Central memory CD8-positive, alpha-beta T cell (primary cell): ENCODE measurements around the gene IPCEF1.
"Not testable (repeated sequence)": the region's sequence is repeated elsewhere in the genome, so short reads cannot be mapped to it uniquely, and the experiment has no call there.

Source experiments
- ATAC-seq: fragments of 150-1000 bp; cut with Tn5 transposase; replicated peaks from 2 replicates; pipeline ENCODE4 v1.10.0; 2022; ENCODE audit warnings: mild to moderate bottlenecking, moderate FRiP score, moderate number of reproducible peaks; ENCODE audit not compliant: poor library complexity, severe bottlenecking; ENCODE audit errors: extremely low read depth
- DNase-seq, 2 donors: peaks; one replicate each; pipeline ENCODE4 v3.0.0; 2021; ENCODE audit warnings: low spot score in 2 of 2
- H3K27ac Mint-ChIP-seq: one replicate; pipeline ENCODE4 v1.8.0; 2022; ENCODE audit warnings: low read depth, mild to moderate bottlenecking, moderate library complexity, mixed read lengths
- H3K27me3 Mint-ChIP-seq: one replicate; pipeline ENCODE4 v1.8.0; 2022; ENCODE audit warnings: mixed read lengths
- H3K36me3 Mint-ChIP-seq: one replicate; pipeline ENCODE4 v1.8.0; 2022; ENCODE audit warnings: mild to moderate bottlenecking, moderate library complexity, mixed read lengths; ENCODE audit not compliant: insufficient read depth
- H3K4me1 Mint-ChIP-seq: one replicate; pipeline ENCODE4 v1.8.0; 2022; ENCODE audit warnings: mixed read lengths
- H3K4me3 Mint-ChIP-seq: one replicate; pipeline ENCODE4 v1.8.0; 2022; ENCODE audit warnings: mild to moderate bottlenecking, moderate library complexity, mixed read lengths
- H3K9me3 Mint-ChIP-seq: one replicate; pipeline ENCODE4 v1.8.0; 2022; ENCODE audit warnings: mixed read lengths

The IPCEF1 gene

DNA sequence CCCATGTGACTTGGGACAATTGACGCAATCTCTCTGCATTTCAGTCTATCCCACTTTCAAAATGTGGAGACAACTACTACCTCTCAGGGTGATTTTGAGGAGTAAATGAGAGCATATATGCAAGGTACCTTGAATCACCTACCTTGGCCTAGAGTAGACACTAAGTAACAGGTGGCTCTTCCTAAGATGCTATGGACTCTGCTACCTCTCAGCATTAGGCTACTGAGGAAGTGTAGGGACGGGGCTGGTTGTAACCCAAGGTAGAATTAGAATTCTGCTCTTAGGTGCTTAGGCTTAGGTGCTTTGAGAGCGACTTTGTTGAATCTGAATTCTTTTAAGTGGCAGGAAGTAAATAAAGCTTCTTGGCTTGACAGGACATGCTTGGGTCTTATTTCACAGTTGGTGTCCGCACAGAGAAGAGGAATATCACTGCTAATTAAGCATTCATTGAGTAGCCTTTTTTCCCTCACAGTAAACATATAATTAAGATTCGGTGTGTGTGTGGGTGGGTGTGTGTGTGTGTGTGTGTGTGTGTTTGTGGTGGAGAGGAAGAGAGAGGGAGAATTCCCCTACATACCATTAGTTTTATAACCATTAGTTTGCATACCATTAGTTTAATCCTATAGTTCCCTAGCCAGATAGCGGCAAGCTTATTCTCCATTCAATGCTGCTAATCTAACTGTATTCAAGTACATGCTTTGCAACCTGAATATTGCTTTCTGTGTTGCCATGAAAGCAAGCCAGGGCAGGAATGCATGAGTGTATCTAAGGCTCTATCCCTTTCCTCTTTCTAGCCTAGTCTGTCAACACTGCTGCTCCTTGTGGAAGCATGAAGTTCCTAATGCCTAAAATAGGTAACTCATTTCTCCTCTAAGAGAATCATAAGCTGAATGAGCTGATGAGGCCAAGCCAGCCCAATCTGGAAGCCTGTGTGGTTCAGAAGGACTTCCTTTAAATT is 112.5 kb downstream of the IPCEF1 start:
- H3K9me3 Mint-ChIP-seq: no peaks in the 10 kb centered on the region
- H3K4me3 Mint-ChIP-seq: peak overlapping the region; percentile 93
- H3K27ac Mint-ChIP-seq: peak overlapping the region; percentile 90
- no peak for DNase-seq
- H3K36me3 Mint-ChIP-seq: peaks cover 21% of the 10 kb centered on the region
- ATAC-seq: no peak
- peaks cover 86% of the 10 kb centered on the region for H3K4me1 Mint-ChIP-seq
- H3K27me3 Mint-ChIP-seq: no peaks in the 10 kb centered on the region

DNA sequence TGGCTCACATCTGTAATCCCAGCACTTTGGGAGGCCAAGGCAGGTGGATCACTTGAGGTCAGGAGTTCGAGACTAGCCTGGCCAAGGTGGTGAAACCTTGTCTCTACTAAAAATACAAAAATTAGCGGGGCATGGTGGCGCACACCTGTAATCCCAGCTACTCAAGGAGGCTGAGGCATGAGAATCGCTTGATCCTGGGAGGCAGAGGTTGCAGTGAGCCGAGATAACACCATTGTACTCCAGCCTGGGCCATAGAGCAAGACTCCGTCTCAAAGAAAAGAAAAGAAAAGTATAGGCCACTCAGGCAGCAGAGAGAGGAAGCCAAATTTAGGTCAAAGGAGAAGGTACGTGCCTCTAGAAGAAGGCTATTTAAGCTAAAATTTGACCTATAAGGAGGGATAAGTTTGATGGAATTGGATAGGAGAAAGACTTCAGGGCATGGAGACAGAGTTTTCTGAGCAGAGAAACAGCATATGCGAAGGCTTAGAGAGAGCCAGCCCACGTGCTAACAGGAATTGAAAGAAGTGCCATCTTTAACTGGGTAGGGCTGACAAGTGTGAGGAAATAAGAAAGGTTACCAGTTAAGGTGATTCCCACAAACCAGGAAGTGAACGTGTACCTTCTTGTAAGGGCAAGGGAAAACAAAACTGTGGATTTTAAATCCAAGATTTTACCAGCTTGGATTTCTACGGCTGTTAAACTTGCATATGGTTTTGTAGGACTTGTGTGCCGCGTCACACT is 113.8 kb downstream of the IPCEF1 start:
- no peak for DNase-seq
- no peaks in the 10 kb centered on the region for H3K27me3 Mint-ChIP-seq
- H3K36me3 Mint-ChIP-seq: peaks cover 19% of the 10 kb centered on the region
- H3K4me3 Mint-ChIP-seq: peak overlapping the region; percentile 93
- peaks cover 85% of the 10 kb centered on the region for H3K4me1 Mint-ChIP-seq
- H3K27ac Mint-ChIP-seq: peak overlapping the region; percentile 90
- ATAC-seq: no peak
- no peaks in the 10 kb centered on the region for H3K9me3 Mint-ChIP-seq

DNA sequence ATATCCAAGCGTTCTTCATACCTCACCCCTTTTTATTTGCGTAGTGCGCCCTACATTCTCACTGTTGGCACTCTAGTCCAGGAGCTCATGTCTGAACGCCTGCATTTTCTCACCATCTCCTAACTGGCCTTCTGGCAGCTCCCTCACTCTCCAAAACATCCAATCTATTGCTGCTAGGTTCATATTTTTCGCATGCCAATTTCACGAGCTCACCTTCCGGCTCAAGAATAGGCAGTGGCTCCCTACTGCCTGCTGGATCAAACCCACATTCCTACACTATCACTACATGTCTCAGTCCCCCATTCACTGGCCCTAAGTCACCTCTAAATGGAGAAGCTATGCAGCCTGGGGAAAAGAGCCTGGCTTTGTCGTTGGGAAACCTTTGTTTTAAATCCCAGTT is 115.0 kb downstream of the IPCEF1 start:
- no peak for ATAC-seq

DNA sequence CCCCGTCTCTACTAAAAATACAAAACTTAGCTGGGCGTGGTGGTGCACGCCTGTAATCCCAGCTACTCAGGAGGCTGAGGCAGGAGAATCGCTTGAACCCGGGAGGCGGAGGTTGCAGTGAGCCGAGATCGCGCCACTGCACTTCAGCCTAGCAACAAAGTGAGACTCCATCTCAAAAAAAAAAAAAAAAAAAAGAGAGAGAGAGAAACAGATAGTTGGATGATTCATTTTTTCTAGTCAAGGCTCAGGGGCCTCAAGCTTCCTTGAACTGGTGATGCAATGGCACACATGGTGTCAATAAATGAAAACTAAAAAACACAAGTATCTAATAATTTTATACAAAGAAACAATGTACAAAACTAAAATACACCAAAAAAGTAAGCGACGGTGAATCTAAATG is 115.5 kb downstream of the IPCEF1 start:
- H3K4me3 Mint-ChIP-seq: not testable (repeated sequence)

More for the DNA sequence above, 115.0 kb downstream of the IPCEF1 start:
- Mint-ChIP-seq H3K27ac (peak overlapping the region; percentile 2), H3K9me3 (no peaks in the 10 kb centered on the region), H3K27me3 (no peaks in the 10 kb centered on the region), H3K4me3 (peak overlapping the region; percentile 93), H3K4me1 (peaks cover 84% of the 10 kb centered on the region), H3K36me3 (peaks cover 17% of the 10 kb centered on the region)
- DNase-seq: no peak

DNA sequence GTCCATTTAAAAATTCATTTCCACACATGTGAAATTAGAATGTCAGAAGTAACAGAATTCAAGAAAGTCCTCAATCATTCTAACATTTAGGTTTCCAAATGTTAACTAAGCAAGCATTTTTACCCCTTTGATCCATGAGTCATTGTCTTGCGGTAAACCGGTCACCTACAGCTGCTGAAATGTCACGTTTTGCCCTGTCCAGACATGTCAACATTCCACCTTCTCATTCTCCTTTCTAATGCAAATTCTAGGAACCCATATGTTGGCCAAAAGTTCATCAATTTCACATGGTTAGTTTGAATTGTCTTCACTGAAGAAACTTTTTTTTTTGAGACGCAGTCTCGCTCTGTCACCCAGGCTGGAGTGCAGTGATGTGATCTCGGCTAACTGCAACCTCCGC is 117.2 kb downstream of the IPCEF1 start:
- Mint-ChIP-seq H3K4me1 (peaks cover 83% of the 10 kb centered on the region), H3K27ac (no peak overlapping the region), H3K4me3 (no peak overlapping the region), H3K36me3 (peaks cover 17% of the 10 kb centered on the region), H3K27me3 (no peaks in the 10 kb centered on the region), H3K9me3 (no peaks in the 10 kb centered on the region)
- ATAC-seq: peak; percentile 31
- DNase-seq: no peak

More for the DNA sequence above, 115.5 kb downstream of the IPCEF1 start:
- not testable (repeated sequence) for H3K27me3 Mint-ChIP-seq, ATAC-seq, H3K9me3 Mint-ChIP-seq, DNase-seq
- peaks cover 17% of the 10 kb centered on the region for H3K36me3 Mint-ChIP-seq
- H3K27ac Mint-ChIP-seq: peak overlapping the region; percentile 33
- H3K4me1 Mint-ChIP-seq: peaks cover 84% of the 10 kb centered on the region

DNA sequence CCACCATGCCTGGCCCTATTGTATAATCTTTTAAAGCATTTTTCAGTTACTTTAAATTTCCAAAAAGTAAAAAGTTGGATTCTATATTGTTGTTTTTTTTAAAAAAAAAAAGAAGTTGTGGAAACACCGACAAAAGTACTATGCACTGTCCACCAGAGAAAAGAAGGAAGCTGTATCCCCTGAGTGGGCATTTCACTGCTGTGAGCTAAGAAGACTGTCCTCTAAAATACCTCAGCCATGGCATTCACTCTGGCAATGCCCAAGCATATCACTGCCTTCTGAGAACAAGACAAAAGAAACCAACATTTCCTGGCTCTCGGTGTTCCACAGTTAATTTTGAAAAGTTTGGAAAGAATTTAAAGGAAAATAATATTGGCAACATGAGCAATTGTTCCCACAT is 117.8 kb downstream of the IPCEF1 start:
- H3K4me1 Mint-ChIP-seq: peaks cover 83% of the 10 kb centered on the region
- no peak overlapping the region for H3K27ac Mint-ChIP-seq
- no peaks in the 10 kb centered on the region for H3K27me3 Mint-ChIP-seq
- DNase-seq: no peak
- H3K9me3 Mint-ChIP-seq: no peaks in the 10 kb centered on the region
- H3K36me3 Mint-ChIP-seq: peaks cover 15% of the 10 kb centered on the region
- no peak overlapping the region for H3K4me3 Mint-ChIP-seq
- no peak for ATAC-seq

DNA sequence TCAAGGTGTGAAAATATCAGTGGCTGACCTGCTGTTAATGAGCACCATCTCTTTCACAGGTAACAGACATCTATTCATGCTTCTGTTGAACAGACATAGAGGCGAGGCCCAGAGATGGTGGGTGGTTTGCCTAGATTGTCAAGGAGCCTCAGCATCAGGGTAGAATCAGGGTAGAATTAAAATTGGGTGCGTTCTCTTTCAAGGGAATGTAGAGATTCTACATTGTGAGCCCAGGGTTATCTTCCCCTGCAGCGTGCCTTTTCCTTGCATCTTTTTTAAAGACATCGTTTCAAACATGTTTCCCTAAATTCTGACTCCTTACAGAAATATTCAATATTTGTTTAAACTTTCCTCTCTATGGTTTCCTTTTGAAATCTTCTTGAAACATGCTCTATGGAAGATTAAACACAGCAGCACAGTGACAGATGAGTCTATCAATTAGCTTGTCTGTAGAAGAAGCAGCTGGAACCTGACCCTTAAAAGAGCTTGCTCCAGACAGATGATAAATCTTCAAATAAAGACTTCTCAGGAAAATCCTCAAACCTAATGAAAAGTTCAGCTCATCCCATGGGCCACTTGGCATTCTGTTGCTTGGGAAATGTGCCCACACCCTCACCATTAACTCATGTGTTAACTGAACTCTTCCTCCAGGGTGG is 119.8 kb downstream of the IPCEF1 start:
- no peaks in the 10 kb centered on the region for H3K9me3 Mint-ChIP-seq
- H3K27me3 Mint-ChIP-seq: no peaks in the 10 kb centered on the region
- no peak overlapping the region for H3K27ac Mint-ChIP-seq
- H3K36me3 Mint-ChIP-seq: peaks cover 13% of the 10 kb centered on the region
- ATAC-seq (no peak), DNase-seq (no peak)
- no peak overlapping the region for H3K4me3 Mint-ChIP-seq
- peaks cover 74% of the 10 kb centered on the region for H3K4me1 Mint-ChIP-seq

DNA sequence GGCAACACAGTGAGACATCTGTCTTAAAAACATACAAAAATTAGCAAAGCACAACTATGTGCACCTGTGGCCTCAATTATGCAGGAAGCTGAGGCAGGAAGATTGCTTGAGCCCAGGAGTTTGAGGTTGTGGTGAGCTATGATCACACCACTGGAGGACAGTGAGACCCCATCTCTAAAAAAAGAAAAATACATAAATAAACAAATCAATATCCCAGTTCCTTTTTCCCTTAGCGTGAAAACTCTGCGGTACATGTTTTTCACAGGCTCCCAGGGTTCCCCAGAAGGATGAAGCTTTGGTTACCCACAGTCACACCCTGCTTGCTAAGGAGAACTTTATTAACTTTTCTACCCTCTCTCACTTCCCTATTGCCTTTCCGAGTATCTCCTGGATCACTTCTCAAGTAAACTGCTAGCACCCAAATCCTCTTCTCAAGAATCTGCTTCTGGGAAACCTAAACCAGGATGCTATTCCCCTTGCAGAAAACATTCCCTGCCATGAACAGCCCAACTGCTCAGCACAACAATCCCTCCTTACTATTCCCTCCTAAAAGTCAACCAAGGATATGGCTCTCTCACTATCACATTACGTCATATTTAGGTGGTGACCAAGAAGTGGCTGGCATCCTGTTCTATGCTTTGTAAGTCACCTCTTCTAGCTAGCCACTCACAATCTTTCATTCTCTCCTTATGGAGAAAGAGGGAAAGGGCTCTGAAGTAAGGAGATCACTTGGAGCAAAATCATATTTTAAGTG is 122.4 kb downstream of the IPCEF1 start:
- H3K4me3 Mint-ChIP-seq: peak overlapping the region; percentile 9
- H3K9me3 Mint-ChIP-seq: no peaks in the 10 kb centered on the region
- DNase-seq (no peak), ATAC-seq (no peak)
- H3K4me1 Mint-ChIP-seq: peaks cover 75% of the 10 kb centered on the region
- H3K27me3 Mint-ChIP-seq: no peaks in the 10 kb centered on the region
- H3K36me3 Mint-ChIP-seq: peaks cover 9% of the 10 kb centered on the region
- H3K27ac Mint-ChIP-seq: peak overlapping the region; percentile 79

DNA sequence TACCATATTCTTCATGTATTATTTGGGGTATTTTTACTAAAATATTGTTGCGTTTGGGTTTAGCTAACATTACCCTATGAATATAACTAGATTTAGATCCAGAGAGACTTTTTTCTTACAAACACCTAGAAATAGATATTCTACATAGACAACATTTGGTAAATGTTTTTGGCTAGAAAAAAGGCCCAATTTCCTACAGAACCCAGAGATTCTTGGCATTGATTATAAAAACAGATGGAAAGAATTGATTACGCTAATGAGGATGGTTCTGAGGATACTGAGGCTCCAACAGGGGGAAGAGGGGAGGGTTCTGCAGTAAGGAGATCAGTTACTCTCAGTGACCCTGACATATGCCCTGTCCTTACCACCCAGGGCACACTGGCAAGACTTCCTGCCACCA is 123.2 kb downstream of the IPCEF1 start:
- peak overlapping the region; percentile 79 for H3K27ac Mint-ChIP-seq

DNA sequence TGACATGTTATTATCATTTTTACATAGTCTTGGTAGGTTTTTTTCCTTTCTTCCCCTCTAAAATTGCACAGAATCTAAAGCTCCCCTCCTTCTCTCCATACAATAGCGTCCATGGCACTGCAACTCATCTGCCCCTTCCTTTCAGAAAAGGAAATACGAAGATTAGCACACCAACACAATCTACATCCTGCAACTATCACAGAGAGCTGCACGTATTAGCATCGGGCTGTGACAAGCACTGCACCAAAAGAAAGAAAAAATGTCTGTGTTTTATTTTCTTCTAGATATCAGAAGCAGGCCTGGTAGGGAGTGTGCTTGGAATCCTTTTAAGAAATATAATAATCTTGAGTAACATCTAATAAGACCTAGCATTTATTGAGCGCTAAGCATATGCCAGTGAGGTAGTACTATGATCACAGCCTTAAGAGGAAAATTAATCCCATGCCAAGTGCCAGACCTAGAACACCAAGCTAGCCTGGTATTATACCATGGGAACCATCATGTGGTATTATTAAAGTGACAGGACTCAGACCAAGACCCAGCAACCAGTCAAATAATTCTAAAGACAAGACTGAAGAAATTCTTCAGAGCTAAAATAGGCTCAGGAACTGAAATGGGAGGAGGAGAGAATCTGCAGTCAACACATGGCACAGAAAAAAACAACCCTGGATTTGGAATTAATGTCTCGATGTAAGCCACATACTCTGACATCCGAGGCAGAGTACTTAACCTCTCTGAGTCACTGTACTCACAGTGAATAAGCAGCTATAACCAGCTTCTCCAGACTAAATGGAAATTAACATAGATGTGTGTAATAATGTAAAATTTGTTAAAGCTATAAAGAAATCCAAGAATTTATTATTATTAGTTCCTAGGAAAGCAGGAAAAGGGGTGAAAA is 124.3 kb downstream of the IPCEF1 start:
- ATAC-seq (peak; percentile 83), DNase-seq (no peak)
- H3K9me3 Mint-ChIP-seq: no peaks in the 10 kb centered on the region
- peaks cover 11% of the 10 kb centered on the region for H3K36me3 Mint-ChIP-seq
- no peaks in the 10 kb centered on the region for H3K27me3 Mint-ChIP-seq
- H3K4me1 Mint-ChIP-seq: peaks cover 74% of the 10 kb centered on the region
- H3K27ac Mint-ChIP-seq: peak overlapping the region; percentile 79
- H3K4me3 Mint-ChIP-seq: peak overlapping the region; percentile 58

More for the DNA sequence above, 123.2 kb downstream of the IPCEF1 start:
- no peak for DNase-seq
- no peaks in the 10 kb centered on the region for H3K27me3 Mint-ChIP-seq
- ATAC-seq: no peak
- no peak overlapping the region for H3K4me3 Mint-ChIP-seq
- peaks cover 11% of the 10 kb centered on the region for H3K36me3 Mint-ChIP-seq
- peaks cover 74% of the 10 kb centered on the region for H3K4me1 Mint-ChIP-seq
- H3K9me3 Mint-ChIP-seq: no peaks in the 10 kb centered on the region

DNA sequence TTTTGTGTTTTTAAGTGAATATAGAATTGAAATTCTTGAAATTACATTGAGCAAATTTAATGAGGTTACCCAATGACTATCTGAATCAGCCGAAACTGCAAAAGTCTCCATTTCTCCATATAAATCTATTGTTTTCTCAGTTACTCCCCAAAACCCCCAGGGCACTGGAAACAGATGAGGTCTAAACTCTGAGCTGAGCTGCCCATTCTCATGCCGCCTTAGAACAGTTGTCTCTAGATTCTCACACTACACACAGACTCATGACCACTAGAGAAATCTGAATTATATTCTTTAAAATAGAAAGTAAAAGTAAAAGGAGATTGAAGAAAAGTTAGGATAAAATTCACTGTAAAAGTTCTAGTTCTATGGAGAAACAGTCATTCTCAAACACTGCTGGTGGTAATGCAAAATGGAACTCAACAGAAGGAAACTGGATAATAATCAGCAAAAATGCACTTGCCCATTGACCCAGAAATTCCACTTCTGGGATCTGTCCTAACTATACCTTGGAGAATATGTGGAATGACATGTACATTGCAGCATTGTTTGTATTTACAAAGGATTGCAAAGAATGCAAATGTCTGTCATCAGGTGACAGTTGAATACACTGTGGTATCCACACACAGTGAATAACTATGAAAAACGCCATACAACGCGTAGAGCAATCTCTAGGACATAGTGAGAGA is 125.5 kb downstream of the IPCEF1 start:
- Mint-ChIP-seq H3K4me3 (peak overlapping the region; percentile 58), H3K27ac (peak overlapping the region; percentile 79), H3K4me1 (peaks cover 70% of the 10 kb centered on the region), H3K27me3 (no peaks in the 10 kb centered on the region), H3K36me3 (peaks cover 8% of the 10 kb centered on the region), H3K9me3 (no peaks in the 10 kb centered on the region)
- ATAC-seq: peak; percentile 21
- DNase-seq: no peak
